HG02588 (cell line): ENCODE data around the gene CELF2.
"Not testable (repeated sequence)": the region's sequence is repeated elsewhere in the genome, so short reads cannot be mapped to it uniquely, and the experiment has no call there.

ENCODE experiments used
- ATAC-seq: cut with Tn5 transposase; IDR thresholded peaks from one replicate; pipeline ENCODE4 v1.9.1; 2021; ENCODE audit warnings: mild to moderate bottlenecking, moderate library complexity; ENCODE audit not compliant: unreplicated experiment

Gene CELF2

DNA sequence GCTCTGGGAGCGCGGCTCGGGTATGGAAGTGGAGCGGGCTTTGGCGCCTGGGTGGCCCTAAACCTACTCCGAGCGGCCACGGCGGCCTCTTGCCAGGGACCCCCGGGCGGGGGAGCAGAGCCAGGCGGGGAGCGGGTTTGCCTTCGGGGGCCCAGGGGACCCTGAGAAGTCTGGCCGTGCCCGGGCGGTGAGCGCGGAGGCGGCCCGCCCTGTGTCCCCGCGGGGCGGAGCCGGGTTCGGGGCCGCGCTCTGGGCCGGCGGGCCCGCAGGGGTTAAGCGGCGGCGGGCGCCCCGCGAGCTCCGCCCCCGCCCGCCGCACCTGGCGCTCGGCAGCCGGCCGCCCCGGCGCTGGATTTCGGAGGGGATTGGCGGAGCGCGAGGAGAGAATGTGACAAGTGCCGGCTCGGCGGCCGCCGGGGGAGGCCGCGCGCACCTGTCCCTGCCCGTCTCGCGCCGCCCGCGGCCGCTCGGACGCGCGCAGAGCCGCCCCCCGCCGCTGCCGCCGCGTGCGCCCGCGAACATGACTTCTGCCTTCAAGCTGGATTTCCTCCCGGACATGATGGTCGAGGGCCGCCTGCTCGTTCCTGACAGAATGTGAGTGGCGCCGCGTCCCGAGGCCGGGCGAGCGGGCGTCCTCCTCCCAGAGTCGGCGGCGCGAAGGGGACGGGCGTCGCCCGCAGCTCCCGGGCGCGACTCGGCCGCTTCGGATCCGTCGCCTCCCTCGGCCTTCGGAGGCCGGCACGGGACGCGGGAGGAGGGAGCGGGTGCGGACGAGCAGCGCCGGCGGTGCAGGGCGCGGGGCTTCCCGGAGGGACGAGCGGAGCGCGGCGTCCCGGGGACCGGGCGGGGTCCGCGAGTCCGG lies at the start of gene CELF2:
CELF2 (plus strand) TSS at position 303 of the 862 bp plus-strand sequence; CDS start at position 521, 218 bp downstream.
- ATAC-seq, result peak; percentile 69

GRCh38 chr10:10968257-10968588 lies 49.4 kb upstream of the CELF2 start:
- ATAC-seq, result no peak

DNA sequence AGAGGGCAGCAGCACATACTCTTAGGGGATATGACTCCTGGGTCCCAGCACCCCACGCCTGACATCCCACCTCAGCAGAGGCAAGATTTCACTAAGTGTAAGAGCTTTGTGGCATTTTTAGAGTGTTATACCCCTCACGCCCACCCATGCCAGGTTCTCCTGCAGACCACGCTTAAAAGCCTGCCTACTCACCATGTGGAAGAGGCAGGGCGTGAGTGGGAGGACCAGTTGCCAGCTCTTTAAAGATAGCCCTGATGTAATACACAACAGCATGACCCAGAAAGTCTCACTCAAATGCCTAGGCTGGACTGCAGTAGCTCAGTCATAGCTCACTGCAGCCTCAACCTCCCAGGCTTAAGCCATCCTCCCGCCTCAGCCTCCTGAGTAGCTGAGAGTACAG lies 44.4 kb upstream of the CELF2 start:
- no peak for ATAC-seq

DNA sequence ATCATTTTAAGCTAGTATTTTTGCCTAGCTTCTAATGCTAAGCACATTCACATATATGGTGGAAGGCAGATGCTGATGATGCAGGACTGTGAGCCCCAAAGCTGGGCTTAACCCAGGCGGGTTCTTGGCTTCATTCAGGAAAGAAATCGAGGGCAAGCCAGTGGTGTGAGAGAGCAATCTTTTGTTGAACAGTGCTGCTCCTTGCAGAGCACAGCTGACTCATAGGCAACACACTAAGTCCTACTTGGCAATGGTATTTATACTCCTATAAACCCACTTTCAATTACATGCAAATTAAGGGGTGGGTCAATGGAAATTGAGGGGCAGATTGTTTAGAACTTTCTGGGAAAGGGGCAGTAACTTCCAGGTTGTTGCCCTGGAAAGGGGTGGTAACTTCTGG lies 42.0 kb upstream of the CELF2 start:
- ATAC-seq, result no peak

GRCh38 chr10:10976652-10977051 lies 41.0 kb upstream of the CELF2 start:
- no peak for ATAC-seq

GRCh38 chr10:10977226-10977956 lies 40.3 kb upstream of the CELF2 start:
- no peak for ATAC-seq

GRCh38 chr10:10977978-10978377 lies 39.7 kb upstream of the CELF2 start:
- ATAC-seq, result no peak

DNA sequence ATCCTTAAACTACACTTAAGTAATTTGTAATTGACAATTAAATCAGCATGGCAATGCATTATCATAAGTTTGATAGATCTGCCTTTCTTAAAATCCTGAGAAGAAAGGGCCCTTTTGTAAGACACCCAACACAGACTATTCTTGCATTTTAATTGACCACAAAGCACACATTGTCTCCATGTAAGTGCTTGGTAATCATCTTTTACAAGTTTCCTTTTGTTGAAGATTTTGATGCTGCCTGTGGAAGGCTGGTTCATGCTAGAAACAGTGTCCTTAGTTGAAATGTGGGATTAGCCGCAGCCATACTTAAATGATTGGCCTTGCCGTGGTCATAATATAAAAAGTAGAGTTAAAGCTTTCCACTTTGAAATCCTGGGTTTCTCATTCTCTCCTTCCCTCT lies 32.3 kb upstream of the CELF2 start:
- ATAC-seq, result no peak

DNA sequence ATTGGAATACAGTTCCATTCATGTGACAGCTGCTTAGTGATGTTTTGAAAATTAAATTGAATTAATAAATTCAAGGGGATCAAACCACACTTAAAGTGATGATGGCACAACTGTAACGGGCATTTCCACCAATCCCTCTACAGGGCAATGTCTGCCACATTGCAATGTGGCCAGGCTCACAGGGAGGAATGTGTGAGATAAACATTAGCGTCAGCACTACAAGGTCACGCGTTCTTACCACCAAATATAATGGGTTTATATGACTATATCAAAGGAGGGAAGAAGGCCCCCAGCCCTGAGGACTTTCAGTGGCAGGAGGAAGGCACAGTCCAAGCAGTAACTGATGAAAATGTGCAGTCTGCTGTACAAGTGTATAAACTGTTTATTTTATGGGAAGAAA lies 31.1 kb upstream of the CELF2 start:
- no peak for ATAC-seq

- ATAC-seq, result no peak
These were observed 30.6 kb upstream of the CELF2 start for GRCh38 chr10:10987111-10987510.

DNA sequence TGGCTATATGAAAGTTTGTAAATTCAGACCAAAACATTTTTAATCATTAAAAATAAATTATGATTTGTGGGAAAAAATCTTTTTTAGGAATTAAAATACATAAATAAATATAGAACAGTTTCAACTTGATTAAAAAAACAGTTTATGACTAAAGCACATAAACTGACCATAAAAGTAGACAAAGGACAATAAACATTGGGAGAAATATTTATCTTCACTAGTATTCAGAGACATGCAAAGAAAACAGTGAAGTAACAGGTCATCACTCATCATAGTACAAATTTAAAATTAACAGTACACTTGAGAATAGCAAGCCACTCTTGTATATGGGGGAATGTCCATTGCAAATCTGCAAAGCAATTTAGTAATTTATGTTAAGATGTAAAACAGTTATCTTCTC lies 28.0 kb upstream of the CELF2 start:
- no peak for ATAC-seq

- ATAC-seq, result no peak
These were observed 26.5 kb upstream of the CELF2 start for GRCh38 chr10:10991144-10991543.

GRCh38 chr10:10992072-10992471 lies 25.6 kb upstream of the CELF2 start:
- ATAC-seq, result no peak

GRCh38 chr10:10992961-10993714 lies 24.5 kb upstream of the CELF2 start:
- no peak for ATAC-seq

DNA sequence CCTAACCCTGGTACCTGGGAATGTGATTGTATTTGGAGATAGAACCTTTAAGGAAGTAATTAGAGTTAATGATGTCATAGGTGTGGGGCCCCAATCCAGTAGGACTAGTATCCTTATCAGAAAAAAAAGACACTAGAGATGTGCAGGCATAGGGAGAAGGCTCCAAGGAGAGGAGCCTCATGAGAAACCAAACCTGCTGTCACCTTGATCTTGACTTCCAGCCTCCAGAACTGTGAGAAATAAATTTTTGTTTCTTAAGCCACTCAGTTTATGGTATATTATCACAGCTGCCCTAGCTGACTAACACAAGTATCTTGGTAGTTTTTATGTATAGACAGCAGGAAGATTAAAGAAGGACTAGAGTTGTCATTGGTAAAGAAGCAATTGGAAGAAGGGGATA lies 23.9 kb upstream of the CELF2 start:
- no peak for ATAC-seq

- no peak for ATAC-seq
These were observed 23.3 kb upstream of the CELF2 start for GRCh38 chr10:10994360-10994759.

GRCh38 chr10:10995120-10995519 lies 22.6 kb upstream of the CELF2 start:
- no peak for ATAC-seq

- ATAC-seq, result no peak
These were observed 20.6 kb upstream of the CELF2 start for GRCh38 chr10:10996966-10997620.

DNA sequence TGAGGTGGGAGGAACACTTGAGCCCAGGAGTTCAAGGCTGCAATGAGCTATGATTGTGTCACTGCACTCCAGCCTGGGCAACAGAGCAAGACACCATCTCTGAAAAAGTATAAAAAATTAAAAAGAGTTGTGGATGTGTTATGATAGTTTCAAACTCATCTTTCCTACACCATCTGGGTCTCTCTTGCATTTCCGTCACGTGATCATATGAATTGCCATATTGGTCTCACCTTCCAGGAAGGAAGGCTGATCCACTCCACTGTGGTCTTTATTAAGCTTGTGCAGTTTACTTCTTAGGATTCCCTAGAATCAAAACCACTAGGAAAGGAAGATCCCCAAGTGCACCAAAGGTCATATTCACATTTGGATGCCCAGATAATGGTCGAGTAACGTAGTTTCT lies 18.2 kb upstream of the CELF2 start:
- ATAC-seq, result not testable (repeated sequence)

- ATAC-seq, result no peak
These were observed 15.2 kb upstream of the CELF2 start for GRCh38 chr10:11002485-11002884.

DNA sequence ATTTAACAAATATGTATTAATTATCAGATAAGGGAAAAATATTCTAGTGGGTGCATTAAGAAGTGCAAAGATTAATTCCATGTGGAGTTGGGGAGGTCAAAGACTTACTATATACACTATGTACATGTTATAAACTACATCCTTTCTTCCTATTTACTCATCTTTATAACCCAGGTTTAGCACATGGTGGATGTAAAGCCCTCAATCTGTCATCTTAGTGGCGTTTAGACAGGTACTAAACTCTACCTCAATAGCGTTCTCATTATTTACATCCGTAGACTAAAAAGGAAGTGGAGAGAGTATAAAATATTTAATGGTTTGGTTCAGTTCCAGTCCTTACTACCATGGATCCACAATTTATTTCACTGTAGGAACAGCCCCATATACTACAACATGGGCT lies 14.8 kb upstream of the CELF2 start:
- ATAC-seq, result no peak
